ENCODE results near the gene CREG1.

Gene CREG1

GRCh38 chr1:167529829-167530474 is 23.6 kb downstream of the CREG1 start:
- H3K36me3 Mint-ChIP-seq (ENCODE audit: low read depth): no peaks in the 10 kb centered on the region
- no peaks in the 10 kb centered on the region for H3K27me3 Mint-ChIP-seq
- ATAC-seq (no peak), DNase-seq (no peak)
- H3K9me3 Mint-ChIP-seq: no peaks in the 10 kb centered on the region
- H3K27ac Mint-ChIP-seq: no peak overlapping the region
- peaks cover 3% of the 10 kb centered on the region for H3K4me1 Mint-ChIP-seq
- H3K4me3 Mint-ChIP-seq: no peak overlapping the region

DNA sequence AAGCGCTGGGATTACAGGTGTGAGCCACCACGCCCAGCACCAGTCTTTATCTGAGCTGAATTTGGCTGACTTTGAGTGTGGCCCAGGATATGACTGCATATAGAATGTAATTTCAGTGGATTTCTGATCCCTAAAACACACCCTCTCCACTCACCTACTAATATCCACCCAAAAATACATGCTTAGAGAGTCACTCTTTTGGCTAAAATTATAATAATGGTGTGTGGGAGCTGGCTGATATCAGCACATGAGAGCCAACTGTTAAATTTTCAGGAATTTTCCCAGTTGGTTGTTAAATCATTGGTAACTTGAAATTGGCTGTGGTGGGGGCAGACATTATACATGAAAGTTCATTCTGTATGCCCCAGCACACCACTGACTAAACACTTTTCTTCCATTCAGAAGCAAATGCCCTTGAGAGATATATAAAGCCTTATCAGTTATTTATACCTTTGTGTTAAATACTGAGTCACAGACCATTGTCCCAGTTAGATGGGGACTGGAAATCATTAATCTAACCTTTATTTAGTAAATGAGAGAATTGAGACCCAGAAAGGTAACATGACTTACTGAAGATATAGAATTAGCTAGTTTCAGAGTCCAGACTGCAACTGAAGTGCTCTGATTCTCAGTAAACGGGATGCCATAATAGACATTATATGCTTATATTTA is 25.4 kb downstream of the CREG1 start:
- H3K4me3 Mint-ChIP-seq: no peak overlapping the region
- no peaks in the 10 kb centered on the region for H3K9me3 Mint-ChIP-seq
- no peaks in the 10 kb centered on the region for H3K27me3 Mint-ChIP-seq
- no peak overlapping the region for H3K27ac Mint-ChIP-seq
- no peaks in the 10 kb centered on the region for H3K36me3 Mint-ChIP-seq (ENCODE audit: low read depth)
- peaks cover 3% of the 10 kb centered on the region for H3K4me1 Mint-ChIP-seq
- DNase-seq (no peak), ATAC-seq (no peak)

- Mint-ChIP-seq H3K4me1 (peaks cover 3% of the 10 kb centered on the region), H3K9me3 (no peaks in the 10 kb centered on the region), H3K27ac (no peak overlapping the region), H3K36me3 (ENCODE audit: low read depth) (no peaks in the 10 kb centered on the region), H3K4me3 (no peak overlapping the region), H3K27me3 (no peaks in the 10 kb centered on the region)
- no peak for ATAC-seq
- no peak for DNase-seq
Measured at GRCh38 chr1:167526667-167527383, 26.7 kb downstream of the CREG1 start.

DNA sequence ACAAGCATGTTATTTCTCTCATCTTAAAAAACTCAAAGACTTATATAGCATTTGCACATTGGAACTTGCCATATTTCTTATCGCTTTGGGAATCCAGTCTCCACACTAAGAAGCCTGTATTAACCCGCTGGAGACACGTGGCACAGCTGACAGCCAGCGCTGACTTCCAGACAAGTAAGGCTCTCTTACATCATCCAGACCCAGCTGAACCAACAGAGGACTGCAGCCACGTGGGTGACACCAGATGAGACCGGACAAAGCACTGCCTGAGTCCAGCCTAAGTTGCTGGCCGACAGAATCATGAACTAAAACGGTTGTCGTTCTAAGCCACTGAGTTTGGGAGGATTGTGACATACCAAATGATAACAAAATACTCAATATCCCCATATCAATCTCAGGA is 28.9 kb downstream of the CREG1 start:
- no peaks in the 10 kb centered on the region for H3K36me3 Mint-ChIP-seq (ENCODE audit: low read depth)
- ATAC-seq (no peak), DNase-seq (no peak)
- H3K4me1 Mint-ChIP-seq: peaks cover 3% of the 10 kb centered on the region
- H3K27ac Mint-ChIP-seq: no peak overlapping the region
- H3K9me3 Mint-ChIP-seq: no peaks in the 10 kb centered on the region
- no peaks in the 10 kb centered on the region for H3K27me3 Mint-ChIP-seq
- no peak overlapping the region for H3K4me3 Mint-ChIP-seq

GRCh38 chr1:167522246-167522645 is 31.3 kb downstream of the CREG1 start:
- DNase-seq (no peak), ATAC-seq (no peak)
- Mint-ChIP-seq H3K4me3 (no peak overlapping the region), H3K4me1 (peaks cover 5% of the 10 kb centered on the region), H3K27me3 (no peaks in the 10 kb centered on the region), H3K9me3 (no peaks in the 10 kb centered on the region), H3K36me3 (ENCODE audit: low read depth) (peaks cover 9% of the 10 kb centered on the region), H3K27ac (no peak overlapping the region)

GRCh38 chr1:167520711-167521206 is 32.8 kb downstream of the CREG1 start:
- DNase-seq (no peak), ATAC-seq (no peak)
- no peak overlapping the region for H3K27ac Mint-ChIP-seq
- H3K9me3 Mint-ChIP-seq: no peaks in the 10 kb centered on the region
- H3K36me3 Mint-ChIP-seq (ENCODE audit: low read depth): peaks cover 24% of the 10 kb centered on the region
- no peak overlapping the region for H3K4me3 Mint-ChIP-seq
- peaks cover 10% of the 10 kb centered on the region for H3K4me1 Mint-ChIP-seq
- H3K27me3 Mint-ChIP-seq: no peaks in the 10 kb centered on the region

DNA sequence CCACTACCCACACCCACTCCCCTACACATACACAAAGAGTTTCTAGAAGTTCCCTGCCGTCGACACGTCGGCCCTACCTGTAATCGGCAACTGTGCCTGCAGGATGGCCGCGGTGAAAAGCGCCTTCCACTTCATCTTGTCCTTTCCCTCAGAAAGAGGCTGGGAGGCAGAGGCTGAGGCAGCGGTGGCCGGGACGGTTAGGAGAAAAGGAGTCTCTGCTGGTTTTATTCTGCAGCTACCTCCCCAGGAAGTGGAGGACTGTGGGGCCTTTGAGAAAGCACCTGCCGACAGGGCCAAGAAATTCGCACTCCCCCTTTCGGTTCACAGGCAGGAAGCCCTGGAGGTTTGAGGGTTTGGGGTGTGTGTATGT is 35.2 kb downstream of the CREG1 start, which contains the start of gene CD247:
TSS of gene CD247 (minus strand) at position 199 of the 370 bp plus-strand sequence. CDS start at position 135, 64 bp downstream.
- Mint-ChIP-seq H3K27ac (peak within 1 kb of the TSS; percentile 100), H3K4me3 (peak within 1 kb of the TSS; percentile 98), H3K36me3 (ENCODE audit: low read depth) (peaks cover 39% of the 10 kb centered on the region), H3K9me3 (no peaks in the 10 kb centered on the region), H3K27me3 (no peaks in the 10 kb centered on the region), H3K4me1 (peaks cover 31% of the 10 kb centered on the region)
- peak; percentile 55 for ATAC-seq
- peak; percentile 67 for DNase-seq

DNA sequence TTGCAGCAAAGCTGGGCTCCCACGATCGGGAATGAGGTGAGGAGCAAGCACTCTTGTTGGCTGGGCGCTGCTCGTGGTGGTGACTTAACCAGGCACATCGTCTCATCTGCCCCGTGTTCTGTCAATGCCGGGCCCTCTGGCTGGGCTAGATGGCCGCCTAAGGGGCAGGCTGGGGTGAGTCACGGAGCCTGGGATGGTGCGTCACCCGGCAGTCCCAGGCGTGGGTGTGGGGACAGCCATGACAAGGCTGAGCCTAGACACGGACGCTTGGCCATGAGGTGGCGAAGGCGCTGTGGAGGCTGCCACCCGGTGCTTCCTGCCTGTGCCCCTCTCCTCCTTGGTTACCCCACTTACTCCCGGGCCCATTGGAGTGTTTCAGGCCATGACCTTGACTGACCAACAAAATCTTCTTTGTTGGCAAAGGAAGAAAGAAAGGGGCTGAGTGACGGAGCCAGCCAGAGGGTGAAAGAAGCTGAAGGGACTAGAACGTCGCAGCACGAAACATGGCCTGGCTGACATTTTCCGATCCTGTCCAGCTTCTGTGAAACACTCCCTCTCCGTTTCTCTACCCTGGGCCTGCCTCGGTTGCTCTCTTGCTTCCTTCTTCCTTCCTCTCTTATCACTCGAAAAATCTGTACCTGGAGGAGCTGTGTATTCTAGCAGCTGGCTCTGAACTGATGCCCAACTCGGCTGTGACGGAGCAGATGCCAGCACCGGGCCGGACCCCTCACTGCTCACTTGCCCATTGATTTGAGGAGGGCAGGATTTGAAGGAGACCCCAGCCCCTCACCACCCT is 35.8 kb downstream of the CREG1 start:
- peak overlapping the region; percentile 100 for H3K27ac Mint-ChIP-seq
- peaks cover 41% of the 10 kb centered on the region for H3K36me3 Mint-ChIP-seq (ENCODE audit: low read depth)
- peaks cover 34% of the 10 kb centered on the region for H3K4me1 Mint-ChIP-seq
- ATAC-seq: peak; percentile 97
- H3K27me3 Mint-ChIP-seq: no peaks in the 10 kb centered on the region
- no peaks in the 10 kb centered on the region for H3K9me3 Mint-ChIP-seq
- DNase-seq: peak; percentile 93
- peak overlapping the region; percentile 98 for H3K4me3 Mint-ChIP-seq

DNA sequence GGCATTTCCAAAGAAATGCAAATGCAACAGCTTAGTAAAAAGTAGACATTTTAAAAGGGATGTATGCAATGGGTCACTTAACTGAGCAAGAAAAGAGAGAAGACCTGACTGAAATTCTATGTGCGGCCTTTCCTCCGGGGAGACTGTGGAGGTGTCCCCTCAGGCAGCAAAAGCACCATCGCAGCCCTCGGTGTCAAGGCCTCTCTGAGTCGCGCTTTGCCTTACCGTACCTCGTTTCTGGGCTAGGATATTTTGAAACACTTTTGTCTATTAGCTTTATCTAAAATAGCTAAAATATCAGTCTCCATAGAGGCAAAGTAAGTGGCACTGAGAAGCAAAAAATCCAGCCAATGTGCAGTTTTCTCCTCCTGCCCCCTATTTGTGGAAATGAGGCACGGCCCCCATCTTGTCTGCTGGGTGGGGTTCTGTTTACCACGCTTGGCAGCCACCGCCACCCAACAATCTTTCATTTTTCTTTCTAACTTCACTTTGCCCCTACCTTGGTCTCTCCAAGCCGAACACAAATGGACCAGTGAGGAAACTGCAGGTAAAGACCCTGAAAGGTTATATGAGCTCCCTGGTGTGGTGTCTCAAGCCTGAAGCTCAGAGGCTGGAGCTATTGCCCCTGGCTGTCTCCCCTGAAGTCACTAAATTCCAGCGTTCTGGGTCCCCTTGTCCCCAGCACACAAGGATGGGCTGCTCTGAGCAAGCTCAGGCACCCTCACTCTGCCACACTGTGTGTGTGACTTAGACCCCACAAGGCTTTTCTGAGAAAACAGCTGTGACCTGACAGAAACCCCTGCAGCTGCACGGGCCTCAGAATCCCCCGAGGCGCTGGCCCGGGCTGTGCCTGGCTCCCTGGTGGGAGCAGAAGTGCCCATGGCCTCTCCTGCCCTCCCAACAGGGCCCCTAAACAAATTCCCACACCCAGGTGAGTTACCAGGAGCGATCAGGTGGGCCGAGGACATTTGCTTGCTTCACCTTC is 36.9 kb downstream of the CREG1 start:
- H3K4me3 Mint-ChIP-seq: peak overlapping the region; percentile 98
- peaks cover 50% of the 10 kb centered on the region for H3K36me3 Mint-ChIP-seq (ENCODE audit: low read depth)
- DNase-seq (no peak), ATAC-seq (peak; percentile 40)
- peak overlapping the region; percentile 100 for H3K27ac Mint-ChIP-seq
- no peaks in the 10 kb centered on the region for H3K9me3 Mint-ChIP-seq
- H3K27me3 Mint-ChIP-seq: no peaks in the 10 kb centered on the region
- H3K4me1 Mint-ChIP-seq: peaks cover 44% of the 10 kb centered on the region

- Mint-ChIP-seq H3K4me3 (peak overlapping the region; percentile 98), H3K4me1 (peaks cover 50% of the 10 kb centered on the region), H3K36me3 (ENCODE audit: low read depth) (peaks cover 54% of the 10 kb centered on the region), H3K27me3 (no peaks in the 10 kb centered on the region), H3K27ac (peak overlapping the region; percentile 100), H3K9me3 (no peaks in the 10 kb centered on the region)
- DNase-seq (no peak), ATAC-seq (no peak)
Measured at GRCh38 chr1:167515893-167516321, 37.7 kb downstream of the CREG1 start.

DNA sequence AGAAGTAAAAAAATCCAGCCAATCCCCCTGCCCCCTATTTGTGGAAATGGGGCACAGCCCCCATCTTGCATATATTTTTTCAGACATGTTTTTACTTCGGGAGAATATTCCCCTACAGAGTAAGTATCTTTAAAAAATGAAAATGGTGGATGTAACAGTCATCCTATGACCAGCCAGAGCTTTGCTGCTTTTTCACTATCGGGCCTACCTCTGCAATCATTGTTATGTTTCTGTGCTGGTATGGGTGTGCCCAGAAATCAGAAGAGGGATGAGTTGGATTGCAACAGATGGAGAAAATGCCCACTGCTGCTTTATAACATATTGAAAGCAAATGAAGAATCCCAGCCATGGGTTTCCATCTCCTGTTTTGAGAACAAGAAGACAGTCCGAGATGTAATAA is 38.1 kb downstream of the CREG1 start:
- H3K4me3 Mint-ChIP-seq: peak overlapping the region; percentile 98
- peak overlapping the region; percentile 100 for H3K27ac Mint-ChIP-seq
- H3K36me3 Mint-ChIP-seq (ENCODE audit: low read depth): peaks cover 57% of the 10 kb centered on the region
- ATAC-seq (no peak), DNase-seq (no peak)
- no peaks in the 10 kb centered on the region for H3K27me3 Mint-ChIP-seq
- H3K4me1 Mint-ChIP-seq: peaks cover 55% of the 10 kb centered on the region
- no peaks in the 10 kb centered on the region for H3K9me3 Mint-ChIP-seq

GRCh38 chr1:167514288-167514687 is 39.3 kb downstream of the CREG1 start:
- peak overlapping the region; percentile 98 for H3K4me3 Mint-ChIP-seq
- ATAC-seq (no peak), DNase-seq (no peak)
- peaks cover 67% of the 10 kb centered on the region for H3K4me1 Mint-ChIP-seq
- H3K9me3 Mint-ChIP-seq: no peaks in the 10 kb centered on the region
- H3K27ac Mint-ChIP-seq: peak overlapping the region; percentile 100
- H3K36me3 Mint-ChIP-seq (ENCODE audit: low read depth): peaks cover 67% of the 10 kb centered on the region
- no peaks in the 10 kb centered on the region for H3K27me3 Mint-ChIP-seq

DNA sequence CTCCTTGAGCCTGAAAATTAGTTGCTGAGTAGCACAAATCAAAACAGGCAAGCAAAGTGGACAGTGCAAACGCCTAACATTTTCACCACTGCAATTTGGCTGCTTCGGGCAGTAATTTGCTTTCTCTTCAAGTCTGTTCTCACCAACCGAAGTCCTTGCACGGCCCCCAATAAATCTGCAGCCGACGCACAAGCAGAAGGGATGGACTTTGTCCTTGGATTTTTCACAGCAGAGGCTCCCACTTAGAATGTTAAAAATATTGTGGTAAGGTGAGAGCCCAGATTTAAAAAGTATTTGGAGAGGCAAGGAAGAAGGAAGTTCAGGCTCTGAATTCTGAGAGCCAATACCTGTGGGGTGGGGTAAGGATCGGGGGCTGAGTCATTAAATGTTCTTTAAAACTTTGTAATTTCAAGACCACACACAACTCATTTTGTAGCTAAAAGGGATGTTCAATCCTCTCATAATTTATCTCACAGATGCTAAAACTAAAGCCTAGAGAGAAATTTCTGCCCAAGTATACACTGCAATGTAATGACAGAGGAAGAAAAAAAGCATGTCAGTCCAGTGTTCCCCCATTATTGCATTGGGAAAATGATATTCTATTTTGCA is 41.4 kb downstream of the CREG1 start:
- Mint-ChIP-seq H3K4me1 (peaks cover 82% of the 10 kb centered on the region), H3K27me3 (no peaks in the 10 kb centered on the region), H3K36me3 (ENCODE audit: low read depth) (peaks cover 78% of the 10 kb centered on the region), H3K27ac (peak overlapping the region; percentile 57), H3K4me3 (peak overlapping the region; percentile 71), H3K9me3 (no peaks in the 10 kb centered on the region)
- no peak for DNase-seq
- ATAC-seq: no peak
